Smooth muscle cell (in vitro differentiated cells): ENCODE data around the gene COPZ2. TPM values are rescaled to one million over a fixed set of nuclear protein-coding genes. Genes with fewer than 3 reads are reported as not detected.

ENCODE experiments used
- DNase-seq: peaks from one replicate; lab custom pipeline; 2025; ENCODE audit not compliant: unreplicated experiment; lab: John Stamatoyannopoulos, UW
- H2AFZ ChIP-seq: fragments of 200-600 bp; sonication (generic); 2 replicates; pipeline ENCODE4 v1.6.0; 2016; ENCODE audit warnings: antibody characterized with exemption, low read depth, mild to moderate bottlenecking
- H3F3A ChIP-seq: fragments of 200-600 bp; sonication (generic); 2 replicates; pipeline ENCODE4 v1.6.0; 2017; ENCODE audit warnings: antibody characterized with exemption, low read depth
- H3K27ac ChIP-seq: fragments of 200-600 bp; sonication (generic); 2 replicates; pipeline ENCODE4 v1.5.1; 2016; ENCODE audit warnings: low read depth, mild to moderate bottlenecking
- H3K27me3 ChIP-seq: fragments of 200-600 bp; sonication (generic); 2 replicates; pipeline ENCODE4 v1.6.1; 2016; ENCODE audit warnings: low read depth, mild to moderate bottlenecking
- H3K36me3 ChIP-seq: fragments of 200-600 bp; sonication (generic); 2 replicates; pipeline ENCODE4 v1.5.1; 2016; ENCODE audit warnings: low read depth
- H3K4me1 ChIP-seq: fragments of 200-600 bp; sonication (generic); 2 replicates; pipeline ENCODE4 v1.5.1; 2016; ENCODE audit warnings: low read depth
- H3K4me2 ChIP-seq: fragments of 200-600 bp; sonication (generic); 2 replicates; pipeline ENCODE4 v1.6.0; 2016; ENCODE audit warnings: mild to moderate bottlenecking
- H3K4me3 ChIP-seq: fragments of 200-600 bp; sonication (generic); 2 replicates; pipeline ENCODE4 v1.5.1; 2016; ENCODE audit warnings: mild to moderate bottlenecking
- H3K79me2 ChIP-seq: fragments of 200-600 bp; sonication (generic); 2 replicates; pipeline ENCODE4 v1.6.0; 2016; ENCODE audit warnings: low read depth, mild to moderate bottlenecking
- H3K9ac ChIP-seq: fragments of 200-600 bp; sonication (generic); 2 replicates; pipeline ENCODE4 v1.6.0; 2016; ENCODE audit warnings: low read depth
- H3K9me3 ChIP-seq: fragments of 200-600 bp; sonication (generic); replicated peaks from 2 replicates; pipeline ENCODE4 v1.5.1; 2016; ENCODE audit warnings: low read depth
- H4K20me1 ChIP-seq: fragments of 200-600 bp; sonication (generic); 2 replicates; pipeline ENCODE4 v1.6.0; 2016; ENCODE audit warnings: low read depth
- WGBS: methylation state at CpG from one replicate; pipeline ENCODE4 v1.1.7; 2016; ENCODE audit warnings: low lambda C conversion rate; 5-methylcytosine and 5-hydroxymethylcytosine counted together
- polyA plus RNA-seq: library from polyadenylated mRNA; unstranded; fragments of >200 nt; fragmentation: Nextera tagmentation; extraction: Ambion mirVana; gene quantifications from 2 replicates; pipeline ENCODE4 v1.2.1, GENCODE V29; 2016
- total RNA-seq: library from RNA; depleted of rRNA; stranded (reverse); fragments of >200 nt; gene quantifications from 2 replicates; pipeline ENCODE4 v1.2.3, GENCODE V29; 2014
- TF ChIP-seq, protein P1 (sequence below): fragments of 200-600 bp; sonication (generic); IDR thresholded peaks from 2 replicates; pipeline ENCODE4 v1.5.1; 2017; ENCODE audit warnings: borderline replicate concordance, mild to moderate bottlenecking, antibody characterized with exemption; ENCODE audit not compliant: insufficient read depth, poor library complexity, severe bottlenecking

Gene COPZ2
- total and polyA plus RNA-seq, 2 experiments from 2014 or later = 70.6 to 257 TPM

DNA sequence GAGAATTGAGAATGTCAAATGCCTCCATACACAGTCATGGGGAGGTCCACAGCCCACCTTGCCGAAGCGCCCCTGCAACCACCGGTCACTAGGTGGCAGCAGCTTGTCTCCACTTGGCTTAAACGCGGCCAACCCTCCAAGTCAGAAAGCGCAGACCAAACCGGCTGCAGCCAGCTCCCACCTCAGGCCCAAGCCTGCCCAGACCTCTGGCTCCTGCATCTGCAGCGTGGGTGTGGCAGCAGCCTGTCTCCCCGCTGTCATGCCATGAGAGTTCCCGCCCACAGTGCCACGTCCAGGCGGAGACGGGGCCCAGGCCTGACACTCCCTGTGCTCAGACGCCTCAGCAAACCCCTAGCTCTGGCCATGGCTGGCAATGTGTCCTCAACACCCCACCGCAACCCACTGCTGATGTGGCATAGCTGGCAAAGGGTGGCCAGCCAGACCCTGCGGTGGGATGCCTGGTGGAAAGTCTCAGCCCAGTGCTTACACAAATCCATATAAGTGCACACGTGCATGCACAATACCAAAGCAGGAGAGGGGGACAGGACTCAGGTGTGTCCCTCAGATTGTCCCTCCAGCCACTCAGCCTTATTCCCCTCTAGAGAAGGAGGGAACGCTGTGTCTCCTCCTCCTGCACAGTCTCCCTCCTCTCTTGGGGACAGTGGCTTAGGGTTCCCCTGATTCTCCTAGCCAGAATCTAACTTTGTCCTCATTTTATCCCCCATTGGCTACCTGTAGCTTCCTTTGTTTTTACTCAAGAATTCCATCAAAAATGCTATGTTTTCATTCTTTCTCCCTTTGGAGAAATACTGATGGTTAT, 10.9 kb downstream of the COPZ2 start:
- no peak overlapping the region for H3K4me3 ChIP-seq
- WGBS = 18% methylated on average over 18 of the region's 18 CpGs
- H3K4me1 ChIP-seq = peaks cover 29% of the 10 kb centered on the region
- H3K9ac ChIP-seq = peak overlapping the region; percentile 22
- no peaks in the 10 kb centered on the region for H3K36me3 ChIP-seq
- no peaks in the 10 kb centered on the region for H3K27me3 ChIP-seq
- H4K20me1 ChIP-seq = no peaks in the 10 kb centered on the region
- TF ChIP-seq, protein P1, sequence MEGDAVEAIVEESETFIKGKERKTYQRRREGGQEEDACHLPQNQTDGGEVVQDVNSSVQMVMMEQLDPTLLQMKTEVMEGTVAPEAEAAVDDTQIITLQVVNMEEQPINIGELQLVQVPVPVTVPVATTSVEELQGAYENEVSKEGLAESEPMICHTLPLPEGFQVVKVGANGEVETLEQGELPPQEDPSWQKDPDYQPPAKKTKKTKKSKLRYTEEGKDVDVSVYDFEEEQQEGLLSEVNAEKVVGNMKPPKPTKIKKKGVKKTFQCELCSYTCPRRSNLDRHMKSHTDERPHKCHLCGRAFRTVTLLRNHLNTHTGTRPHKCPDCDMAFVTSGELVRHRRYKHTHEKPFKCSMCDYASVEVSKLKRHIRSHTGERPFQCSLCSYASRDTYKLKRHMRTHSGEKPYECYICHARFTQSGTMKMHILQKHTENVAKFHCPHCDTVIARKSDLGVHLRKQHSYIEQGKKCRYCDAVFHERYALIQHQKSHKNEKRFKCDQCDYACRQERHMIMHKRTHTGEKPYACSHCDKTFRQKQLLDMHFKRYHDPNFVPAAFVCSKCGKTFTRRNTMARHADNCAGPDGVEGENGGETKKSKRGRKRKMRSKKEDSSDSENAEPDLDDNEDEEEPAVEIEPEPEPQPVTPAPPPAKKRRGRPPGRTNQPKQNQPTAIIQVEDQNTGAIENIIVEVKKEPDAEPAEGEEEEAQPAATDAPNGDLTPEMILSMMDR = peak; percentile 85
- H3F3A ChIP-seq = peaks cover 4% of the 10 kb centered on the region
- H2AFZ ChIP-seq = no peak overlapping the region
- H3K4me2 ChIP-seq = peak overlapping the region; percentile 96
- H3K27ac ChIP-seq = peak overlapping the region; percentile 66
- no peaks in the 10 kb centered on the region for H3K9me3 ChIP-seq
- peak; percentile 60 for DNase-seq
- H3K79me2 ChIP-seq = no peaks in the 10 kb centered on the region

DNA sequence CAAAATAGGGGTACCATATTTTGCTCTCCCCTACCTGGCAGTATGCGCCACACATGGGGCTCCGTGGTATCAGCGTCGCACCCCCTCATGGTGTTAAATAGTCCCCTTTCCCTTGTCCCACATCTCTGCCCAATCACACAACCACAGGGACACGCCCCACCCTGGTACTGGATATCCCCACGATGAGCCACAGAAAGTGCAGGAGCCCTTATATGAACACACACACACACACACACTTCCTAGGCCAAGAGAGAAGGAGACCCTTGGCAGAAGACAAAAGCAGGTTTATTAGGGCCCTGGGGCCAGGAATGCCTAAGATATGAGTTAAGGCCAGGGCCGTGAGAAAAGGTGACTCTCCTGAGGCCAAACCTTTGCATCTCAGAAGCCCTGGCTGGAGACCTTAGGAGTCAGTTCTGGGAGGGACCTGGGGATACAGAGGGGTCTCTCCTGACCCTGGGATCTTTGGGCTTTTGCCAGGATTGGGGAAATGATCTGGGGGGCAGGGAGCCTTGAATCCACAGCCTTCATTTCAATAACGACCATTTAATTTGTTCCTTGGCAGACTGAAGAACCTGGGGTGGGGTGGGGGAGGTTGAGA, 11.6 kb downstream of the COPZ2 start:
- H2AFZ ChIP-seq = no peak overlapping the region
- no peaks in the 10 kb centered on the region for H3K9me3 ChIP-seq
- H3K4me1 ChIP-seq = peaks cover 29% of the 10 kb centered on the region
- no peaks in the 10 kb centered on the region for H3K79me2 ChIP-seq
- peaks cover 4% of the 10 kb centered on the region for H3F3A ChIP-seq
- WGBS = 50% methylated on average over 8 of the region's 8 CpGs
- H3K4me2 ChIP-seq = peak overlapping the region; percentile 96
- peak overlapping the region; percentile 55 for H3K4me3 ChIP-seq
- peak overlapping the region; percentile 57 for H3K27ac ChIP-seq
- H4K20me1 ChIP-seq = no peaks in the 10 kb centered on the region
- H3K27me3 ChIP-seq = no peaks in the 10 kb centered on the region
- H3K36me3 ChIP-seq = no peaks in the 10 kb centered on the region
- DNase-seq = no peak
- no peak overlapping the region for H3K9ac ChIP-seq
- TF ChIP-seq, protein P1 = no peak

DNA sequence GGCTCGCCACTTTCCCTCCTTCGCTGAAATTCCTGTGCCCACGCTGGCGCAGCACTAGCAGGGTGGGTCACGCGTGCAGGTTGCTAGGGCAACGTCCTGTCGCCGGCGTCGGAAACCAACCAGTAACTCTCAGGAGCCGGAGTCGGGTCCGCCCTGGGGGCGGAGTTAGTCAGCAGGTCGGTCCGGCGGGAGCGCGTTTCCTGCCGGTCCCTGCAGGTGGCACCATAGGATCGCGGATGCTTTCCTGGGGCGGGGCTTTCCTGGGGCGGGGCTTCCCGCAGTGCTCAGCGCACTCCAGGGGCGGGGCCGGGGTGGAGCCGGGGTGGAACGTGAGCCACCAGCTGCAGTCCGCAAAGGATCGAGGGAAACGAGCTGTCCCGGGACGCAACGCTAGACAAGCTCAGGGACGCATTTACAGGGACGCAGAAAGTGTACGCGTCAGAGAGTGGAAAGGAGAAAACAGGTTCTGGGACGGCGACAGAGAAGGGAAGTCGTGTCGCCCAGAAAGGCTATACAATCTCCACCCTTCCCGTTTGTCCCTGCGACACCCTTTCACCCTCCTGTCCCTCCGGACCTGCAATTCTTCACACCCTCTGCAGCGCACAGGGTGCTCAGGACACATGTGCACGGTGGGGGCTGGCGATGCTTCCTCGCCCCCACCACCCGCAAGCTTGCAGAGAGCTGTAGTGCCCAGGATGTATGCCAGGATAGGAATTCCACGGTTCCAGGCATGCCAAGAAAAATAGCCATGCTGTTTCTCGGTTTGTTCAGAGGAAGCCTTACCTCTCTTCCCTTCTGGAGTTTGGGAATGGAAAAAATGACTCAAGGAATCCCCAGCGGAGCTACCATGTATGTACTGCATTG, 12.3 kb downstream of the COPZ2 start:
- Histone ChIP-seq H4K20me1 (no peaks in the 10 kb centered on the region), H3K9me3 (no peaks in the 10 kb centered on the region), H3K79me2 (no peaks in the 10 kb centered on the region), H3K9ac (peak overlapping the region; percentile 31), H3K27ac (peak overlapping the region; percentile 78), H3K4me2 (peak overlapping the region; percentile 96), H2AFZ (peak overlapping the region; percentile 19), H3K4me3 (peak overlapping the region; percentile 59), H3K4me1 (peaks cover 29% of the 10 kb centered on the region), H3K36me3 (no peaks in the 10 kb centered on the region), H3K27me3 (no peaks in the 10 kb centered on the region), H3F3A (peaks cover 4% of the 10 kb centered on the region)
- WGBS = 1% methylated on average over 45 of the region's 56 CpGs
- DNase-seq = peak; percentile 98
- TF ChIP-seq, protein P1 = peak; percentile 95
